Stimulated activated CD8-positive, alpha-beta memory T cell treated with anti-CD3 and anti-CD28 coated beads, Interleukin-12 subunit alpha, Interleukin-12 subunit beta, amount 100 ng/mL, for 4 hours (primary cell): ENCODE measurements around the gene LRRC39.
"Not testable (repeated sequence)": the region's sequence is repeated elsewhere in the genome, so short reads cannot be mapped to it uniquely, and the experiment has no call there.

Experiments
- DNase-seq: peaks from one replicate; pipeline ENCODE4 v3.0.0-alpha.2; 2020; ENCODE audit warnings: low read depth

The LRRC39 gene

DNA sequence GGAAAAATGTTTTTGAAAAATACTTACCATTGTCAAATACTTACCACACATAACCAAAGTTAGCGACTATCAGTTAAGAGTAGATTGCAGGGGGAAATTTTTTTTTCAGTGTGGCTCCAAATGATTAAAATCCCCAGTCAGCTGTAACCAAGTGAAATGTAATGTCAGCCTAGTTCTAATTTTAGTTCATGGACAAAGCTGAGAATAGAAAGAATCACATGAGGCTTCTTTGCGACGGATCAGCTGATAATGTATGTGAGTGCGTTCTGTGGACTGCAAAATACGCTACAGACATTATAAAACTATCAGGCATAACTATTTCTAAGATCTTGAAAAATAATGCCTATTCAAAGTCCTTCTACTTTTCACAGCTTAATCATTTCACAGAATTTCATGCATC lies at the start of gene LRRC39:
Gene LRRC39 (minus strand): TSS at position 166 of the 400 bp plus-strand sequence. CDS start 9,740 bp downstream, outside the sequence.
- DNase-seq: no peak

DNA sequence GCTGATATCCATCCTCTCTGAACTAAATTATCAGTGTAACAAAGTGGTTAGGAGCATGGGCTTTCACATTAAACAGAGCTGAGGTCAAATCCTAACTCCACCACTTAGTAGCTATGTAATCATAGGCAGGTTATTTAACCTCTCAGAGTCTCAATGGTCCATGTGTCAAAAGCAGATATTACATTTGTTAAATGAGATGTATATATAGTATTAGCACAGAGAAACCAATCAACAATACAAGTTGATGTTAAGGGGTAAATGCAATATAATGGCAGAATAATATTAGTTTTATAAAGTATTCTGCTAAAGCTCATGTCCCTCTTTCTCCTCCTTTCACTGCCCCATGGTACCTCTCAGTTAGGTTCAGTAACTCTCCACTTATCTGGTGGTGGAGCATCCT lies 44.4 kb upstream of the LRRC39 start:
- DNase-seq: no peak

DNA sequence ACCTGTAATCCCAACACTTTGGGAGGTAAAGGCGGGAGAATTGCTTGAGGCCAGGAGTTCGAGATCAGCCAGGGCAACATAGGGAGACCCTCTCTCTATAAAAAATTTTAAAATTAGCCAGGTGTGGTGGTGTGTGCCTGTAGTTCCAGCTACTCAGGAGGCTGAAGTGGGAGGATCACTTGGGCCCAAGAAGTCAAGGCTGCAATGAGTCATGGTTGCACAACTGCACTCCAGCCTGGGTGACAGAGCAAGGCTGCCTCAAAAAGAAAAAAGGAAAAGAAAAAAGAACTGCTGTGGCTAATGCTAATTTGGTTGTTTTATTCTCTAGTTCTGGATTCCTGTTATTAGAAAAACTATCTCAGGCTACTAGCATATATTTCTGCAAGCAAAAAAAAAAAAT lies 41.8 kb upstream of the LRRC39 start:
- DNase-seq: no peak

DNA sequence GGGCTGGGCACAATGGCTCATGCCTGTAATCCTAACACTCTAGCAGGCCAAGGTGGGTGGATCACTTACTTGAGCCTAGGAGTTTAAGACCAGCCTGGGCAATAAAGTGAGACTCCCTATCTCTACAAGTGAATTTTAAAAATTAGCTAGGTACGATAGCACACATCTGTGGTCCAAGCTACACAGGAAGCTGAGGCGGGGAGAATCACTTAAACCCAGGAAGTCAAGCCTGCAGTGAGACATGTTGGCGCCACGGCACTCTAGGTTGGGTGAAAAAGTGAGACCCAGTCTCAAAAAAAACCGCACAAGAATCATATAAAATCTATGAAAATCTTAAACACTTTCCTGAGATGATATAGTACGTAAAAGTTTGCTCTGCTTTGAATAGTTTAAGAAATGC lies 41.4 kb upstream of the LRRC39 start:
- DNase-seq: no peak

DNA sequence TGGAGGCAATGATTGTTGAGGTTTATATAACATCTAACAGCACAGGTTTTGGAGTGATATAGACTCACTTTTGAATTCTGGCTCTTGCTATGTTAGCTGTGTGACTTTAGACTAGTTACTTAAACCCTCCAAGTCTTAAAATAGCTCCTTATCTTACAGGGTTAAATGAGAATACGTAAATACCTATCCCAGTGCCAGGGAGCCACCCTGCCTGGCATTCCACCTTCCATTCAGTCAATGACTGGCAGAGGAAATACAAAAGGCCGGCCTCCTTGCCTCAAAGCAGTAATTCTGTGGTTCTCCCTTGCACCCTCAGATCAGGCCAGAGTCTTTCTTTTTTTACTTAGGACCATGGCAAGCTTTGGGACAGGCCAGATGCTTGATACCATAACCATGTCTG lies 39.8 kb upstream of the LRRC39 start:
- no peak for DNase-seq

DNA sequence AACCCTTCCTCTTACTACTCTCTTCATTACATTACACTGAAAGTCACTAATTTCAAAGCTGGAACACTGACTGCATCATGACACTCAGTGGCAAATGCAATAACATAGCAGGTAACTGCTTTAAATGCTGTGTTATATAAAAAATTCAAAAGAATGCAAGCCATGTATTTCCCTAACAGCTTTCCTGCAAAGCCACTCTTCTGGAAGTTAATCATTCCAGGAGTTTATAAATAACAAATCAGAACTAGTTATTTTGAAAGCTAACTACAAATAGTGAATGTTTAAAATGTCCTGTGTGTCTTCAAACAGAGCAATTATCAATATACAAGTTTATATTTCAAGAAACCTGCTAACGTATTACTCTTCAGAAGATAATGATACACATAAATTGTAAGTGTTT lies 37.0 kb upstream of the LRRC39 start:
- no peak for DNase-seq

DNA sequence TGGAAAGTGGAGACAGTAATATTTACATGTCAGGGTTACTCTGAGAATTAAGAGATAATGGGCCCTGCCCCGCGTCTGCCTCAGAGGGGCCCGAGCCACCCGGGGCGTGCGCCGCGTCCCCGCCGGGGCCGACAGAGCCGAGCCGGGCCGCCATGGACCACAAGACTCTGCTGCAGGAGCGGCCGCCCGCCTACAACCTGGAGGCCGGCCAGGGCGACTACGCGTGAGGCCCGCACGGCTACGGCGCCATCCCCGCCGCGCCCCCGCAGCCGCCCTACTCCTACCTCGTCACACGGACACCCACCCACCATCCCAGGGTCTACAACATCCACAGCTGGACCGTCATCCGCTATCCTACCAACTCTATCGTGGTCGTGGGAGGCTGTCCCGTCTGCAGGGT lies 35.1 kb upstream of the LRRC39 start:
- no peak for DNase-seq

DNA sequence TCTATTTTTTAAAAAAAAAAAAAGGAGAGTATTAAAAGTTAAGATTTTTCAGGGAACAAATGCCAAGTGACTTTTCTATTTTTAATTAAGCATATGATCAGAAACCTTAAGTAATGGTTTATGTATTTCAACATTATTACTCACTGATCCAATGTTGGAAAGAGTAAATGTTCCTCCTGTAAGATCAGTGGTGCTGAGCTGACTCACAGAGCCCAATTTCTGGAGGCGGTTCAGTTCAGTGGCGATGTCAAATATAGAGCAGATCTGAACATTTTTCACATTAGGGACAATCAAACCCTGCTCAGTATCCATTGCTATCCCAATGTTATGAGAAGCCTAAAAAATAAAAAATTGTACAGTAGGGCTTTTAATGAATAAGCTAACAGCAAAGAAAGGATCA lies 28.2 kb upstream of the LRRC39 start:
- no peak for DNase-seq

DNA sequence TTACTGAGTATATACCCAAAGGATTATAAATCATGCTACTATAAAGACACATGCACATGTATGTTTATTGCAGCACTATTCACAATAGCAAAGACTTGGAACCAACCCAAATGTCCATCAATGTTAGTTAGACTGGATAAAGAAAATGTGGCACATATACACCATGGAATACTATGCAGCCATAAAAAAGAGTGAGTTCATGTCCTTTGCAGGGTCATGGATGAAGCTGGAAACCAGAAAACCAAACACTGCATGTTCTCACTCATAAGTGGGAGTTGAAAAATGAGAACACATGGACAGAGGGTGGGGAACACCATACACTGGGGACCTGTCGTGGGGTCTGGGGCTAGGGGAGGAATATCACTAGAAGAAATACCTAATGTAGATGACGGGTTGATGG lies 27.5 kb upstream of the LRRC39 start:
- not testable (repeated sequence) for DNase-seq

DNA sequence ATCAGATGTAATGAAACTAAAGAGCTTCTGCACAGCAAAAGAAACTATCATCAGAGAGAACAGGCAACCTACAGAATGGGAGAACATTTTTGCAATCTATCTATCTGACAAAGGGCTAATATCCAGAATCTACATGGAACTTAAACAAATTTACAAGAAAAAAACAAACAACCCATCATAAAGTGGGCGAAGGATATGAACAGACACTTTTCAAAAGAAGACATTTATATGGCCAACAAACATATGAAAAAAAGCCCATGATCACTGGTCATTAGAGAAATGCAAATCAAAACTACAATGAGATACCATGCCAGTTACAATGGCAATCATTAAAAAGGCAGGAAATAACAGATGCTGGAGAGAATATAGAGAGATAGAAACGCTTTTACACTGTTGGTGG lies 27.0 kb upstream of the LRRC39 start:
- not testable (repeated sequence) for DNase-seq

DNA sequence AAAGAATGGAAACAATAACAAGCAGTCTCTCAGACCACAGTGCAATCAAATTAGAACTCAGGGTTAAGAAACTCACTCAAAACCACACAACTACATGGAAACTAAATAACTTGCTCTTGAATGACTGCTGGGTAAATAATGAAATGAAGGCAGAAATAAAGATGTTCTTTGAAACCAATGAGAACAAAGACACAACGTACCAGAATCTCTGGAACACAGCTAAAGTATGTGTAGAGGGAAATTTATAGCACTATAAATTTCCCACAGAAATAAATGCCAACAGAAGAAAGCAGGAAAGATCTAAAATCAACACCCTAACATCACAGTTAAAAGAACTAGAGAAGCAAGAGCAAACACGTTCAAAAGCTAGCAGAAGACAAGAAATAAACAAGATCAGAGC lies 24.6 kb upstream of the LRRC39 start:
- not testable (repeated sequence) for DNase-seq

DNA sequence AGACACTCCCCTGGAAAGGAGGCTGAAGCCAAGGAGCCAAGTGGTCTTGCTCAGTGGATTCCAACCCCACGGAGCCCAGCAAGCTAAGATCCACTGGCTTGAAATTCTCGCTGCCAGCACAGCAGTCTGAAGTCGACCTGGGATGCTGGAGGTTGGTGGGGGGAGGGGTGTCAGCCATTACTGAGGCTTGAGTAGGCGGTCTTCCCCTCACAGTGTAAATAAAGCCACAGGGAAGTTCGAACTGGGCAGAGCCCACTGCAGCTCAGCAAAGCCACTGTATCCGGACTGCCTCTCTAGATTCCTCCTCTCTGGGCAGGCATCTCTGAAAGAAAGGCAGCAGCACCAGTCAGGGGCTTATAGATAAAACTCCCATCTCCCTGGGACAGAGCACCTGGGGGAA lies 22.0 kb upstream of the LRRC39 start:
- not testable (repeated sequence) for DNase-seq

DNA sequence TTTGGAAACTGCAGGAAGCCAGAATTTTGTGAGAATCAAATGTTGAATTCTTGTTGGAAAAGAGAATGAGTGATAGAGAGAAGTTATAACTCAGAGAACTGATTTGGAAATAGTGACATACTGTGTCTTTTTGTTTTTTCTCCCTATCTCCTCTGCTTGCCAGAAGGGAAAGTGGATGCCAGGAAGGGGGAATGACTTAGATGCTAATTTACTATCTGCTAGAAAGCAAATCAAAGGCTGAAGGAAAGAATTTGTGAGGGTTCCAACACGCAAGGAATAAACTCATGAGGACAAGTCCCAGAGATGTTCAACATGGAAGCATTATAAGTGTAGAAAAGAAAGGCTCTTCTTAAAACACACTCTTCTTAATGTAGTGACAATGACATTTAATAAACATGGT lies 20.5 kb upstream of the LRRC39 start:
- no peak for DNase-seq

DNA sequence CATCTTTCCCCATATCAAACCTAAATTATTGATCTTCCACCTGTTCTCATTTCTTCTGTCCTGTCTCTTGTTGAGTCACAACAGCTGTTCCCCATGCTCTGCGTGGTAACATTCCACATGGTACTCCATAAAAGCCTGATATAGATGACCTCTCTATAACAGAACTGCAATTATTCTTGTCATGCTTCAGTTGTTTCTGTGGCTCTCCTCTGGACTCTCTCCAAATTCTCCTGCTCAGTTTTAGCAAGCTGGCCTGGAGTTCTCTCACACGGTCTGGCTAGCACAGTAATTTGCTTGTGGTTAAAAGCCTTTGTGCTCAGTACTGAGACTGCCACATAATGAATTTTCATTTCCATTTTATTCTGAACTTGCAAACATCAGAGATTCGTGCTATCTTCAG lies 10.6 kb upstream of the LRRC39 start:
- no peak for DNase-seq

DNA sequence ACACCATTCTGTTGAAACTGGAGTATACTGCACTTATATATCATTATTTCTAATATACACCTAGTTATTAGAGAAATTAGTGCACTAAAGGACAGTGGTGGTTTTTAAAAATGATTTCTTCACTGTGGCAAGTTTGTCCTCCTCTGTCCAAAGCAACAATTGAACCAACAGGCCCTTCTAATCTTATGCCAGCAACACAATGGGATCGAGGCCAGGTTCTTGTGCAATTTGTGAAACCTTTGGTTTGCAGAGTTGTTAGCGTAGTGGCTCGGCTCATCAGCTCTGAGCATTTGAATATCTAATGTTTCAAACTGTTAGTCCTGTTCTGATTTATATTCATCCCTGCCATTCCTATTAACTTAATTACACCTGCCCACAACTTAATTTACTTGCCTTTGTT lies 9.9 kb upstream of the LRRC39 start:
- DNase-seq: no peak

DNA sequence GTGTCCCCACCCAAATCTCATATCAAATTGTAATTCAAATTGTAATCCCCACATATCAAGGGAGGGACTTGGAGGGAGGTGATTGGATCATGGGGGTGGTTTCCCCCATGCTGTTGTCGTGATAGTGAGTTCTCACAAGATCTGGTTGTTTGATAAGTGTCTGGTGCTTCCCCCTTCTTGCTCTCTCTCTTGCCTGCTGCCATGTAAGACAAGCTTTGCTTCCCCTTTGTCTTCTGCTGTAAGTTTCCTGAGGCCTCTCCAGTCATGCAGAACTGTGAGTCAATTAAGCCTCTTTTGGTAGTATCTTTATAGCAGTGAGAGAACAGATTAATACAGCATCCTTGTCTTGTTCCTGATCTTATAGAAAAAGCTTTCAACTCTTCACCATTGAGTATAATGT lies 6.5 kb upstream of the LRRC39 start:
- no peak for DNase-seq

DNA sequence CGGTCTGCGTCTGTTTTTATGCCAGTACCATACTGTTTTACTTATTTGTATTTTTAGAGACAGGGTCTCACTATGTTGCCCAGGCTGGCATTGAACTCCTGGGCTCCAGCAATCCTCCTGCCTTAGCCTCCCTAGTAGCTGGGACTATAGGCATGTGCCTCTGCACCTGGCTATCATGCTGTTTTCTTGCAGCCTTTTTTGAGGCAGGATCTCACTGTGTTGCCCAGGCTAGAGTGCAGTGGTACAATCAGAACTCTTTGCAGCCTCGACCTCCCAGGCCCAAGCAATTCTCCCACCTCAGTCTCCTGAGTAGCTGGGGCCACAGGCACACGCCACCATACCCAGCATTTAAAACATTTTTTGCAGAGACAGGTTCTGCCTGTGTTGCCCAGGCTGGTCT lies 5.3 kb upstream of the LRRC39 start:
- DNase-seq: no peak

DNA sequence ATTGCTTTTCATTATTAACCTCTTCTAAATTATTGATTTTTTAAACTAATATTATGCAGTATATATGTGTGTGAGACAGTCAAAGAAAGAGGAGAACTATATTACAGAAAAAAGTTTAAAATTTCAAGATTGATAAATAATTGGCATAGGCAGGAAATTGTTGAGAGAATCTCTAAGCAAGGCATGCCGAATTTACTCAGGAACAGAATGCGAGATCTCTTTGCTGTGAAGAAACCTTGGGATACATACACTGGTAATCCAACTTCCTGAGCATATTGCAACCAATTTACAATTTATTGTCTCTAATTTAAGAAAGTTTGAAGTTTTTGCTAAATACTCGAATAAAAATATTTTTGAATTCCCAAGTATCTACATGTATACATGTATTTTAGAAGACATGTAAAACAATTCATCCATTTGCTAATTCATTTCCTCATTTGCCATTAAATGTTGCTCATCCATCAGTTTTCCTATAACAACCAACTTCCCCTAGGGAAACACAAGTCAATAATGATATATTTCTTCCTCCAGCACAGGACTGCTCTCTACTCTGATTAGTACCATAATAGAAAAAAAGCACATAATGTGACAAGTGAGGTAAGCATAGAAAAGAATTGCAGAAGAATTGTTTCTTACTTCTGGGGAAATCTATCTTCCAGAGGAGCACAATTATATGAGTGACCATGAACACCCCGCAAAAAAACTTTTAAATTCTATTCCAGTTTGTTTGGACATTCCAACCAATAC lies 588 bp downstream of the LRRC39 start:
- DNase-seq: no peak

DNA sequence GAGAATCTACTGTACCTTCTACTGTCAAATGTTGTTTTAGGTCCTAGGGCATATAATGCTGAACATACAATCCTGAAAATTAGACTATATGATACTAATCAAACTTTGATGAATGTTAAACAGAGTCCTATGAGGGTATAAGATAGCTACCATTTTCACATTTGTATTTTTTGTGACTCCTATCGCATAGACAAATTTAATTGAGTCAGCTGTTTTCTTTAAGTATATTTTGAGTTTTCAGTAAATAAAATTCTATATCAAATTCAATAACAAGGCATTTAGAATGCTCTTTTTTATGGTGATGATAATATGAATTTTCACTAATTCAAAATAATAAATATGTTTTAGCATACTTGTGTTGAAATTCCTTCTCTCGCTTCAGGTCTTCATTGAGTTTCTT lies 10.0 kb downstream of the LRRC39 start:
- DNase-seq: no peak

DNA sequence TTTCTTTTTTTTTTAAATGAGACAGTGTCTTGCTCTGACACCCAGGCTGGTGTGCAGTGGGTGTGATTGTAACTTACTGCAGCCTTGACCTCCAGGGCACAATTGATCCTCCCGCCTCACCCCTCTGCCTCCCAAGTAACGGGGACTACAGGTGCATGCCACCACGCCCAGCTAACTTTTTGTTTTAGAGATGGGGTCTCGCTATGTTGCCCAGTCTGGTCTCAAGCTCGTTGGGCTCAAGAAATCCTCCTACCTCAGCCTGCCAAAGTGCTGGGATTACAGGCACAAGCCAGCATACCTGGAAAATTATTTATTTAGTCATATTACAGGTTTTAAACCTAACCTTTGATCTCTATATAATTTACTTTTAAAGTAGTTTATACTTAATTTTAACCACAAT lies 13.4 kb downstream of the LRRC39 start:
- no peak for DNase-seq

DNA sequence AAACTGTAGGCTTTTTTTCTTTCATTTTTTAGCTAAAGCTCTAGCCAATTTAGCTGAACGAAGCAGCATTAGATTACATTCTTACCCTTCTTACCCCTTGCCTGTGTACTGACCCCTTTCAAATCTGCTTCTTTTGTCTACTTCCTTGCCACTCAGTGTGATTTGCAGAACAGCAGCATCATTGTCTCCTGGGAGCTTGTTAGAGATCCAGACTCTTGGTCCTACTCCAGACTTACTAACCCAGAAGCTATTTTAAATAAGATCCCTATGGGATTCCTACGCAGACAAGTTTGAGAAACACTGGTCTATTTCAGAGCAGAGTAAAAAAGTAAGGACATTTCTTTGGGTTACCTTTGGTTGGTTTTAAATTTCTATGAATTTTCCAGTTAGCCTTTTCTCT lies 13.8 kb downstream of the LRRC39 start:
- DNase-seq: no peak

DNA sequence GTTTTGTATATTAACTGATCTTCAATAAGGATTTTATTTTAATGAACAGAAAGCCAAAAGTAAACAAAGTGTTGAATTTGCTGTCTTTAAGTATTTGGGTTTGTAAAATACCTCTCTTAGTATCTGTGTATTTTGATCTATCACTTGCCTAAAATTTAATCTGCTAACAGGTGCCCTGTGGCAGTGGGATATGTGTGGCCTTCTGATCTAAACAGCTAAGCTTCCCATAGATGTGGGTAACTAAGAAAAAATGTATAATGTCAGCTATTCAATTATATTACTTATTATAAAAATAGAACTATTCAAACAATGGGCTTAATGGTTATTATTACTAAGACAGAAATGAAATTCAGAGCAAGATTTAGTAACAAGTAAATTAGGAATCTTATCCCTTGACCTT lies 15.2 kb downstream of the LRRC39 start:
- no peak for DNase-seq

DNA sequence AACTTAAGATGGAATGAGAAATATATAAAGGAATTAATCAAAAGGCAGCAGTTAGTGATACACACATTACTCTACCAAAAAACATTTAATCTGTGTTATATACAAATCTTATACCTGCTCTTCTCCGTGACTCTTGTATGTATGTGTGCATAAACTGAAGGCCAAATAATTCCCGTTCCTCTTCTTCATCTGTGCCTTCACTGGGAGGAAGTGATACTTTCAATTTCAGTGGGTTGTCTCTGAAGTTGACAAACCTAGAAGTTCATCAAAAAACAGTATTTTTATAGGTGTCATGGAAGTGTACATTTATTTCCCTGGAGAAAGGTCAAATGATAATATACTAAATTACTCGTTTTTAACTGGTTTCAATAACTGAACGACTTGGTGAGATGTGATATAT lies 25.8 kb downstream of the LRRC39 start:
- no peak for DNase-seq

DNA sequence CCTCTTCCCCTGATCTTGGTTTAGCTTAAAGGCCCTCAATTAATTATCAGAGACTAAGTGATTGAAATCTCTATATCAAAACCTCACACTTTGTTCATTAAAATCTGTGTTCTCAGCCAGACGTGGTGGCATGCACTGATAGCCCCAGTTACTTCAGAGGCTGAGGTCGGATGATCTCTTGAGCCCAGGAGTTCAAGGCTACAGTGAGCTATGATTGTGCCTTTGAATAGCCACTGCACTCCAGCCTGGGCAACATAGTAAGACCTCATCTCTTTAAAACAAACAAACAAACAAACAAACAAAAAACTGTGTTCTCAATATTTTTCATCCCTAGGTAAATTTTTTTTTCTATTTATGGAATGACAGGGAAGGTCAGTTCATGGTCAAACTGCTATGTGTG lies 26.4 kb downstream of the LRRC39 start:
- no peak for DNase-seq

DNA sequence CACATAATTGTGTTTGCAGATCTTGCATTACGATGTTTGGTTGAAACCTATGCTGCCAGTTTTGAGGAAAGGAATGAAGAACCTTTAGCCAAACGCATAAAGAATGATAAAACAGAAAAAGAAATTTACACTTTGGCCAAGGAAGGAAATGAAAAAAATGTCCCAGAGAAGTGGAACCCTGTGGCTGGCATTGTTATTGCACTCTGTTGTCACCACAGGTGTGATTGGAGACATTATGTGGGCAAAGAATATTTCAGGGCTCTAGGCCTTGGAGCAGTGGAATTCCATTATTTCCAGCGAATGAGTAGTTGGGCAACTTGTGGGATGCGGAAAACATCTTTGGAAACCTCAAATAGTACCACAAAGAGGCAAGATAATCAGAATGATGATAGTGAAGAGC lies 30.2 kb downstream of the LRRC39 start:
- DNase-seq: no peak
